MCF 10A (cell line): ENCODE measurements around the gene RAP1GAP2. TPM values are rescaled to one million over a fixed set of nuclear protein-coding genes. Genes with fewer than 3 reads are reported as not detected.

Source experiments
- BruUV-seq: library from RNA; stranded (reverse); fragments of 400-500 nt; replicated peaks from 2 replicates; lab custom pipeline; 2021; lab: Mats Ljungman, UMichigan
- CTCF ChIA-PET: fragments of 300-600 bp; sonication (Branson Sonifier 250); formaldehyde crosslinking; extraction: SDS; loops from one replicate; lab custom pipeline; 2021; ENCODE audit warnings: antibody characterized with exemption, inconsistent platforms; lab: Yijun Ruan, JAX
- POLR2A ChIA-PET: fragments of 300-600, 350-650 bp; sonication (Branson Sonifier 250); formaldehyde crosslinking; extraction: SDS; loops from one replicate; lab custom pipeline; 2020; ENCODE audit warnings: antibody characterized with exemption, inconsistent platforms; lab: Yijun Ruan, JAX
- DNase-seq: peaks from one replicate; pipeline ENCODE4 v3.0.0-alpha.2; 2018; ENCODE audit not compliant: unreplicated experiment
- H3K27ac Mint-ChIP-seq: one replicate; pipeline ENCODE4 v1.8.0; 2022; ENCODE audit warnings: mild to moderate bottlenecking, low read depth, mixed read lengths; ENCODE audit not compliant: unreplicated experiment
- H3K27me3 Mint-ChIP-seq: one replicate; pipeline ENCODE4 v1.8.0; 2022; ENCODE audit warnings: mixed read lengths; ENCODE audit not compliant: insufficient read depth, unreplicated experiment
- H3K36me3 Mint-ChIP-seq: one replicate; pipeline ENCODE4 v1.8.0; 2022; ENCODE audit warnings: mild to moderate bottlenecking, moderate library complexity, mixed read lengths; ENCODE audit not compliant: insufficient read depth, unreplicated experiment
- H3K4me1 Mint-ChIP-seq: one replicate; pipeline ENCODE4 v1.8.0; 2022; ENCODE audit warnings: mixed read lengths; ENCODE audit not compliant: insufficient read depth, unreplicated experiment
- H3K4me3 Mint-ChIP-seq: one replicate; pipeline ENCODE4 v1.8.0; 2022; ENCODE audit warnings: mild to moderate bottlenecking, moderate library complexity, mixed read lengths; ENCODE audit not compliant: unreplicated experiment
- H3K9me3 Mint-ChIP-seq: one replicate; pipeline ENCODE4 v1.8.0; 2022; ENCODE audit warnings: mixed read lengths; ENCODE audit not compliant: unreplicated experiment
- intact Hi-C: fragments of 100-400 bp; cut with micrococcal nuclease; formaldehyde crosslinking; loops from 2 replicates; pipeline ENCODE4 v1.14.1; 2022
- total RNA-seq: library from RNA; stranded (reverse); gene quantifications from 2 replicates; pipeline ENCODE4 v1.2.3, GENCODE V29; 2022
- TF ChIP-seq, protein P1 (sequence below): fragments of 200-600 bp; IDR thresholded peaks from one replicate; pipeline ENCODE4 v1.8.0; 2022; ENCODE audit warnings: antibody characterized with exemption, mild to moderate bottlenecking; ENCODE audit not compliant: unreplicated experiment

Gene RAP1GAP2
- total RNA-seq, 1 experiment from 2014 or later, result 40.2 TPM

DNA sequence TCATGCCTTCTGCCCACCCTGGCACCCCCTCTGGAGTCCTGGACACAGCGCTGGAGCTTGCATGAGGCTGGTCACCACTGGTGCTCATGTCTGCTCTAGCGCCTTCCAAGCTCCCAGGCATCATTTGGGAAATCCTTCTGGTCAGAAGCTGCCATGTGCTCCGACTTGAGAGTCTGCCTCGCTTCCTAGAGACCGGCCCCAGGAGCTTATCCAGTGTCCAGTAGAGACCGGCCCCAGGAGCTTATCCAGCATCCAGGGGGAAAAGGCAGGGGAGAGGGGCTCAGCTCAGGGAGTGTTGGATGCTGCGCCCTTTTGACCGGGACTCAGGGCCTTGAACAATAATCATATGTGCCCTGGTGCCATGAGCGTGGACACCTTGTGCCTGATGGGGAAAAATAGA lies 106.3 kb downstream of the RAP1GAP2 start:
- TF ChIP-seq, protein P1, sequence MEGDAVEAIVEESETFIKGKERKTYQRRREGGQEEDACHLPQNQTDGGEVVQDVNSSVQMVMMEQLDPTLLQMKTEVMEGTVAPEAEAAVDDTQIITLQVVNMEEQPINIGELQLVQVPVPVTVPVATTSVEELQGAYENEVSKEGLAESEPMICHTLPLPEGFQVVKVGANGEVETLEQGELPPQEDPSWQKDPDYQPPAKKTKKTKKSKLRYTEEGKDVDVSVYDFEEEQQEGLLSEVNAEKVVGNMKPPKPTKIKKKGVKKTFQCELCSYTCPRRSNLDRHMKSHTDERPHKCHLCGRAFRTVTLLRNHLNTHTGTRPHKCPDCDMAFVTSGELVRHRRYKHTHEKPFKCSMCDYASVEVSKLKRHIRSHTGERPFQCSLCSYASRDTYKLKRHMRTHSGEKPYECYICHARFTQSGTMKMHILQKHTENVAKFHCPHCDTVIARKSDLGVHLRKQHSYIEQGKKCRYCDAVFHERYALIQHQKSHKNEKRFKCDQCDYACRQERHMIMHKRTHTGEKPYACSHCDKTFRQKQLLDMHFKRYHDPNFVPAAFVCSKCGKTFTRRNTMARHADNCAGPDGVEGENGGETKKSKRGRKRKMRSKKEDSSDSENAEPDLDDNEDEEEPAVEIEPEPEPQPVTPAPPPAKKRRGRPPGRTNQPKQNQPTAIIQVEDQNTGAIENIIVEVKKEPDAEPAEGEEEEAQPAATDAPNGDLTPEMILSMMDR, result no peak
- Mint-ChIP-seq H3K4me3 (no peak overlapping the region), H3K9me3 (no peaks in the 10 kb centered on the region), H3K4me1 (no peaks in the 10 kb centered on the region), H3K27me3 (no peaks in the 10 kb centered on the region), H3K36me3 (peaks cover 4% of the 10 kb centered on the region), H3K27ac (no peak overlapping the region)
- ChIA-PET CTCF (no interaction called here), POLR2A (no interaction called here)
- DNase-seq, result no peak
- BruUV-seq, result no TSS peak
- intact Hi-C loops, result no loop called here

- CTCF ChIA-PET, result no interaction called here
- DNase-seq, result no peak
- Mint-ChIP-seq H3K27ac (no peak overlapping the region), H3K27me3 (no peaks in the 10 kb centered on the region), H3K9me3 (no peaks in the 10 kb centered on the region), H3K36me3 (peaks cover 4% of the 10 kb centered on the region), H3K4me3 (no peak overlapping the region), H3K4me1 (no peaks in the 10 kb centered on the region)
- TF ChIP-seq, protein P1, result no peak
- intact Hi-C loops, result no loop called here
- BruUV-seq, result no TSS peak
- POLR2A ChIA-PET, result interaction anchor here (0.5 kb wide), 1 partner anchor 453 kb away, joined by 3 read pairs; no protein-coding TSS in a partner anchor
Observed at GRCh38 chr17:2903193-2903974, 107.1 kb downstream of the RAP1GAP2 start.

DNA sequence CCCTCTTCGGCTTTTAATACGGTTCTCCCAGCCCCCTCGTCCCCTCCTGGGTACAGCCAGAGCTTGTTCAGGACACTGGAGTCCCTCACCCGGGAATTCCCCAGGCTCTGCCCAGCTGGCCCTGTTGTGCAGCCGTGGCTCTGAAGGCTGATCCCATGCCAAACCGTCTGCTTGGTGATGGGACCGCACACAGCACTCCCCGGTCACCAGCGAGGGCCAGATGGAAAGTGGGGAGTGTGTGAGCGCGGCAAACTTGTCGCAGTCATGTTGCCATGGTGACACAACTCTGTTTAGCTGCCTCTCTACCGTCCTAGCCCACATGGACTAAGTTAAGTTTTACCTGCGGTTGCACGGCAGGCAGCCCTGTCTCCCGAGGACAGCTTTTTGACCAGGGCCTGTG lies 107.9 kb downstream of the RAP1GAP2 start:
- Mint-ChIP-seq H3K36me3 (peaks cover 4% of the 10 kb centered on the region), H3K4me1 (no peaks in the 10 kb centered on the region), H3K27me3 (no peaks in the 10 kb centered on the region), H3K4me3 (no peak overlapping the region), H3K9me3 (no peaks in the 10 kb centered on the region), H3K27ac (no peak overlapping the region)
- CTCF ChIA-PET, result no interaction called here
- intact Hi-C loops, result no loop called here
- TF ChIP-seq, protein P1, result no peak
- no TSS peak for BruUV-seq
- POLR2A ChIA-PET, result no interaction called here
- no peak for DNase-seq

DNA sequence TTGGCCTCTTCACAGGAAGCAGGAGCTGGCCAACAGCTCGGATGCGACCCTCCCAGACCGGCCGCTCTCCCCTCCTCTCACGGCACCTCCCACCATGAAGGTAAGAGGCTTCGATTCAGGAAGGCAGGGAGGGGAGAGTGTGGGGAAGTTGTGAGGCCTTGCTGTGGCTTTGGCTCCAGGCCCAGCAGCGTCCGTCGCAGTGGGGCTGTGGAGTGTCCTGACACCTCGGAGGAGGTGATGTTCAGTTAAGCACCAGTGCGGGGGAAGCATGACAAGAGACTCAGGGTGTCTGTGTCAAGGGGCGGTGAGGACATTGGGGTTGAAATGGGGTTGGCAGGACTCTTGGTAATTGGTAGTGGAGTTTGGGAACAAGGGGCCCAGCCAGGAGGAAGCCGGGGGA lies 109.0 kb downstream of the RAP1GAP2 start:
- ChIA-PET POLR2A (no interaction called here), CTCF (no interaction called here)
- H3K4me3 Mint-ChIP-seq, result no peak overlapping the region
- H3K9me3 Mint-ChIP-seq, result no peaks in the 10 kb centered on the region
- no TSS peak for BruUV-seq
- no peaks in the 10 kb centered on the region for H3K4me1 Mint-ChIP-seq
- intact Hi-C loops, result no loop called here
- no peak for DNase-seq
- peaks cover 4% of the 10 kb centered on the region for H3K36me3 Mint-ChIP-seq
- TF ChIP-seq, protein P1, result no peak
- H3K27ac Mint-ChIP-seq, result no peak overlapping the region
- H3K27me3 Mint-ChIP-seq, result no peaks in the 10 kb centered on the region
